ENCODE data around the gene BLTP3B. TPM values are rescaled to one million over a fixed set of nuclear protein-coding genes. Genes with fewer than 3 reads are reported as not detected.

BLTP3B gene
- total and polyA plus RNA-seq, 2 of the 13 experiments (the other 11 are each of a cell fraction or from before 2014, with no cell fraction given): 15.6 to 24.4 TPM

DNA sequence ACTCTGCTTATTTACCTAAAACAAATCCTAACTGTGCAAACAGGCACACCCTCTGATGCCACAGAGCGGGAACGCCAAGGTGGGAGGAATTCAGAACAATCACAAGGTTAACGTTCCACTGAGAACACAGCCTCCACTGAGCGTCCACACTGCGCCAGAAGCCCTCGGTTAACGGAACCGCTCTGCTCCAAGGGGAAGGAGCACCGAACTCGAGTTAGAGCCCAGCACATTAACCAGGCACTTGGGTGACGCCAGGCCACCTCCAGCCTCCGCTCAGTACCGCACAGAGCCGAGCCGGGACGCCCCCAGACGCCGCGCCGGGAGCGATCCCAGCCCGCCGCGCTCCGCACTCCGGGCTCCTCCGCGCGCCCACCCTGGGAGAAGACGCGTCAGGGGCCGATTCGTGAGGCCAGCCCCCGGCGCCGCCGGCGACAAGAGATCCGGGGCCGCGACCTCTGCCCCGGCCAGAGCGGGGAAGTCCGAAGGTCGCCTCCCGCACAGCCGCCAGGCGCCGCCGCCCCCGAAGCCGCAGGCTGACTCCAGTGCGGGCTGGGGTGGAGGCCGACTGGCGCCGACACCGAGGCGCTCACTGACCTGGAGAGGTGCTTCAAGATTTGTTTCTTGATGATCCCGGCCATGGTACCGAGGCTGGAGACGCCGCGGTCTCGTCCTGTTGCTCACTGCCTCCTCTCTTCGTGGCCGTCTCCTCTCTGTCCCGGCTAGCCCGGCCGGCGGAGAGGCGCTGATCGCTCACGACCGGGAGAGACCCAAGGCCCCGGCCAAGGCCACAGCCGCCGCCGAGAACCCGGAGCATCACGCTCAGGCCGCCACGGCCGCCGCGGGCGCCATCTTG lies 450 bp downstream of the BLTP3B start (continued):
- peak; percentile 82 for TF ChIP-seq ARID4A (CRISPR knock-in tag; IDR thresholded peaks at IDR 0.05; ENCODE audit: borderline replicate concordance)
- TF ChIP-seq PRMT3 (CRISPR knock-in tag; IDR thresholded peaks at IDR 0.05; ENCODE audit: borderline replicate concordance, low read depth): no peak
- TF ChIP-seq, protein P1, sequence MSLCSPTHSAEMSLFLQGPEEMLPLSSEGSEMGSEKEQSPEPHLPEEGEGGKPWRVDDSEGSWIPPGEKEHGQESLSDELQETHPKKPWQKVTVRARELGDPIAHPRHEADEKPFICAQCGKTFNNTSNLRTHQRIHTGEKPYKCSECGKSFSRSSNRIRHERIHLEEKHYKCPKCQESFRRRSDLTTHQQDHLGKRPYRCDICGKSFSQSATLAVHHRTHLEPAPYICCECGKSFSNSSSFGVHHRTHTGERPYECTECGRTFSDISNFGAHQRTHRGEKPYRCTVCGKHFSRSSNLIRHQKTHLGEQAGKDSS (CRISPR knock-in tag; IDR thresholded peaks at IDR 0.05; ENCODE audit: borderline replicate concordance, low read depth): peak; percentile 6; the same call in 1 of the 2 replicates
- TF ChIP-seq RBAK (CRISPR knock-in tag; IDR thresholded peaks at IDR 0.05): no peak
- no peak for TF ChIP-seq TRIM24 (CRISPR knock-in tag; IDR thresholded peaks at IDR 0.05)
- peak; percentile 71 for TF ChIP-seq ZC3H13 (CRISPR knock-in tag; IDR thresholded peaks at IDR 0.05)
- TF ChIP-seq, protein P2, sequence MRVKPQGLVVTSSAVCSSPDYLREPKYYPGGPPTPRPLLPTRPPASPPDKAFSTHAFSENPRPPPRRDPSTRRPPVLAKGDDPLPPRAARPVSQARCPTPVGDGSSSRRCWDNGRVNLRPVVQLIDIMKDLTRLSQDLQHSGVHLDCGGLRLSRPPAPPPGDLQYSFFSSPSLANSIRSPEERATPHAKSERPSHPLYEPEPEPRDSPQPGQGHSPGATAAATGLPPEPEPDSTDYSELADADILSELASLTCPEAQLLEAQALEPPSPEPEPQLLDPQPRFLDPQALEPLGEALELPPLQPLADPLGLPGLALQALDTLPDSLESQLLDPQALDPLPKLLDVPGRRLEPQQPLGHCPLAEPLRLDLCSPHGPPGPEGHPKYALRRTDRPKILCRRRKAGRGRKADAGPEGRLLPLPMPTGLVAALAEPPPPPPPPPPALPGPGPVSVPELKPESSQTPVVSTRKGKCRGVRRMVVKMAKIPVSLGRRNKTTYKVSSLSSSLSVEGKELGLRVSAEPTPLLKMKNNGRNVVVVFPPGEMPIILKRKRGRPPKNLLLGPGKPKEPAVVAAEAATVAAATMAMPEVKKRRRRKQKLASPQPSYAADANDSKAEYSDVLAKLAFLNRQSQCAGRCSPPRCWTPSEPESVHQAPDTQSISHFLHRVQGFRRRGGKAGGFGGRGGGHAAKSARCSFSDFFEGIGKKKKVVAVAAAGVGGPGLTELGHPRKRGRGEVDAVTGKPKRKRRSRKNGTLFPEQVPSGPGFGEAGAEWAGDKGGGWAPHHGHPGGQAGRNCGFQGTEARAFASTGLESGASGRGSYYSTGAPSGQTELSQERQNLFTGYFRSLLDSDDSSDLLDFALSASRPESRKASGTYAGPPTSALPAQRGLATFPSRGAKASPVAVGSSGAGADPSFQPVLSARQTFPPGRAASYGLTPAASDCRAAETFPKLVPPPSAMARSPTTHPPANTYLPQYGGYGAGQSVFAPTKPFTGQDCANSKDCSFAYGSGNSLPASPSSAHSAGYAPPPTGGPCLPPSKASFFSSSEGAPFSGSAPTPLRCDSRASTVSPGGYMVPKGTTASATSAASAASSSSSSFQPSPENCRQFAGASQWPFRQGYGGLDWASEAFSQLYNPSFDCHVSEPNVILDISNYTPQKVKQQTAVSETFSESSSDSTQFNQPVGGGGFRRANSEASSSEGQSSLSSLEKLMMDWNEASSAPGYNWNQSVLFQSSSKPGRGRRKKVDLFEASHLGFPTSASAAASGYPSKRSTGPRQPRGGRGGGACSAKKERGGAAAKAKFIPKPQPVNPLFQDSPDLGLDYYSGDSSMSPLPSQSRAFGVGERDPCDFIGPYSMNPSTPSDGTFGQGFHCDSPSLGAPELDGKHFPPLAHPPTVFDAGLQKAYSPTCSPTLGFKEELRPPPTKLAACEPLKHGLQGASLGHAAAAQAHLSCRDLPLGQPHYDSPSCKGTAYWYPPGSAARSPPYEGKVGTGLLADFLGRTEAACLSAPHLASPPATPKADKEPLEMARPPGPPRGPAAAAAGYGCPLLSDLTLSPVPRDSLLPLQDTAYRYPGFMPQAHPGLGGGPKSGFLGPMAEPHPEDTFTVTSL (CRISPR knock-in tag; IDR thresholded peaks at IDR 0.05; ENCODE audit: borderline replicate concordance): 0 out of 2 replicates have a peak, but pooled peaks have one; percentile 24
- 0 out of 2 replicates have a peak, but pooled peaks have one; percentile 21 for TF ChIP-seq GATAD2A (CRISPR knock-in tag; IDR thresholded peaks at IDR 0.05)
- no peak; the same call in 1 of the 2 replicates for TF ChIP-seq SOX5 (CRISPR knock-in tag; IDR thresholded peaks at IDR 0.05; ENCODE audit: borderline replicate concordance)
- 0 out of 2 replicates have a peak, but pooled peaks have one; percentile 53 for TF ChIP-seq ZNF772 (CRISPR knock-in tag; IDR thresholded peaks at IDR 0.05)
- TF ChIP-seq PCBP1 (IDR thresholded peaks at IDR 0.05; ENCODE audit: borderline replicate concordance, low read depth, low read length): no peak
- TF ChIP-seq, protein P3, sequence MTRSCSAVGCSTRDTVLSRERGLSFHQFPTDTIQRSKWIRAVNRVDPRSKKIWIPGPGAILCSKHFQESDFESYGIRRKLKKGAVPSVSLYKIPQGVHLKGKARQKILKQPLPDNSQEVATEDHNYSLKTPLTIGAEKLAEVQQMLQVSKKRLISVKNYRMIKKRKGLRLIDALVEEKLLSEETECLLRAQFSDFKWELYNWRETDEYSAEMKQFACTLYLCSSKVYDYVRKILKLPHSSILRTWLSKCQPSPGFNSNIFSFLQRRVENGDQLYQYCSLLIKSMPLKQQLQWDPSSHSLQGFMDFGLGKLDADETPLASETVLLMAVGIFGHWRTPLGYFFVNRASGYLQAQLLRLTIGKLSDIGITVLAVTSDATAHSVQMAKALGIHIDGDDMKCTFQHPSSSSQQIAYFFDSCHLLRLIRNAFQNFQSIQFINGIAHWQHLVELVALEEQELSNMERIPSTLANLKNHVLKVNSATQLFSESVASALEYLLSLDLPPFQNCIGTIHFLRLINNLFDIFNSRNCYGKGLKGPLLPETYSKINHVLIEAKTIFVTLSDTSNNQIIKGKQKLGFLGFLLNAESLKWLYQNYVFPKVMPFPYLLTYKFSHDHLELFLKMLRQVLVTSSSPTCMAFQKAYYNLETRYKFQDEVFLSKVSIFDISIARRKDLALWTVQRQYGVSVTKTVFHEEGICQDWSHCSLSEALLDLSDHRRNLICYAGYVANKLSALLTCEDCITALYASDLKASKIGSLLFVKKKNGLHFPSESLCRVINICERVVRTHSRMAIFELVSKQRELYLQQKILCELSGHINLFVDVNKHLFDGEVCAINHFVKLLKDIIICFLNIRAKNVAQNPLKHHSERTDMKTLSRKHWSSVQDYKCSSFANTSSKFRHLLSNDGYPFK (CRISPR knock-in tag; IDR thresholded peaks at IDR 0.05; ENCODE audit: borderline replicate concordance): peak; percentile 38; the same call in 1 of the 2 replicates
- TF ChIP-seq FOXP1 (IDR thresholded peaks at IDR 0.05): no peak
- TF ChIP-seq FOXP1 (CRISPR knock-in tag; IDR thresholded peaks at IDR 0.05): peak; percentile 68
- no peak for TF ChIP-seq ZNF570 (CRISPR knock-in tag; IDR thresholded peaks at IDR 0.05; ENCODE audit: borderline replicate concordance)

All from HepG2 (cell line).